ENCODE results near the gene REC8.

REC8 gene

GRCh38 chr14:24138396-24139271, 33.2 kb upstream of the REC8 start:
- no peak for DNase-seq

GRCh38 chr14:24139272-24139934, 32.5 kb upstream of the REC8 start:
- no peak for DNase-seq

GRCh38 chr14:24141097-24141880, 30.6 kb upstream of the REC8 start, which contains the start of gene EMC9:
TSS of gene EMC9 (minus strand) at chr14:24141591. CDS start at chr14:24141304, 287 bp downstream.
- peak; percentile 100 for DNase-seq

- DNase-seq: no peak
Observed at GRCh38 chr14:24143511-24143910, 28.4 kb upstream of the REC8 start.

- DNase-seq: no peak
Observed at GRCh38 chr14:24144451-24144850, 27.4 kb upstream of the REC8 start.

- no peak for DNase-seq
Observed at GRCh38 chr14:24145219-24145618, 26.7 kb upstream of the REC8 start.

- no peak for DNase-seq
Observed at GRCh38 chr14:24145690-24146452, 26.0 kb upstream of the REC8 start.

GRCh38 chr14:24146453-24146977, 25.4 kb upstream of the REC8 start, which contains the start of gene PSME2:
TSS of gene PSME2 (minus strand) at chr14:24146610. CDS start at chr14:24146581, 29 bp downstream.
- peak; percentile 100 for DNase-seq

GRCh38 chr14:24146978-24147760, 24.7 kb upstream of the REC8 start, which contains the start of gene RNF31:
TSS of gene RNF31 (plus strand) at chr14:24147498. CDS start at chr14:24147699, 201 bp downstream.
- DNase-seq: peak; percentile 99

- DNase-seq: no peak
Observed at GRCh38 chr14:24147761-24148428, 24.0 kb upstream of the REC8 start.

GRCh38 chr14:24149302-24149969, 22.4 kb upstream of the REC8 start:
- DNase-seq: no peak

GRCh38 chr14:24150061-24150460, 21.8 kb upstream of the REC8 start:
- DNase-seq: no peak

- DNase-seq: no peak
Observed at GRCh38 chr14:24150567-24150966, 21.3 kb upstream of the REC8 start.

GRCh38 chr14:24150993-24151392, 20.9 kb upstream of the REC8 start:
- DNase-seq: no peak

- DNase-seq: no peak
Observed at GRCh38 chr14:24151404-24152080, 20.3 kb upstream of the REC8 start.

GRCh38 chr14:24155100-24155499, 16.8 kb upstream of the REC8 start:
- DNase-seq: no peak

- DNase-seq: no peak
Observed at GRCh38 chr14:24156840-24157239, 15.0 kb upstream of the REC8 start.

- no peak for DNase-seq
Observed at GRCh38 chr14:24157331-24157730, 14.5 kb upstream of the REC8 start.

- no peak for DNase-seq
Observed at GRCh38 chr14:24159777-24160498, 11.9 kb upstream of the REC8 start.
